Duodenal mucosa (tissue), 2 donors: ENCODE data around the gene FAM118A.
A peak's percentile ranks its signal among the peaks of the same experiment; 100 is the strongest.
"Not testable (repeated sequence)": the region's sequence is repeated elsewhere in the genome, so short reads cannot be mapped to it uniquely, and the experiment has no call there.

ENCODE experiments used
- H3K27ac ChIP-seq: one replicate; pipeline ENCODE4 v1.7.0; 2013; ENCODE audit warnings: low read depth, low read length
- H3K27me3 ChIP-seq, 2 donors: one replicate each; pipeline ENCODE4 v1.7.0; 2013; ENCODE audit warnings: low read length in 2 of 2, control low read depth in 1 of 2; ENCODE audit not compliant: insufficient read depth in 2 of 2, control insufficient read depth in 1 of 2
- H3K36me3 ChIP-seq, 2 donors: one replicate each; pipeline ENCODE4 v1.7.0; 2013; ENCODE audit warnings: low read length in 2 of 2, control low read depth in 1 of 2; ENCODE audit not compliant: insufficient read depth in 2 of 2, control insufficient read depth in 1 of 2
- H3K4me1 ChIP-seq, 2 donors: one replicate each; pipeline ENCODE4 v1.7.0; 2013; ENCODE audit warnings: low read length in 2 of 2, control low read depth in 1 of 2; ENCODE audit not compliant: insufficient read depth in 2 of 2, control insufficient read depth in 1 of 2
- H3K4me3 ChIP-seq, 2 donors: one replicate each; pipeline ENCODE4 v1.7.0; 2013; ENCODE audit warnings: low read length in 2 of 2, low read depth in 1 of 2
- H3K9ac ChIP-seq, 2 donors: one replicate each; pipeline ENCODE4 v1.7.0; 2013; ENCODE audit warnings: low read length in 2 of 2, low read depth in 1 of 2
- H3K9me3 ChIP-seq, 2 donors: one replicate each; pipeline ENCODE4 v1.7.0; 2013; ENCODE audit warnings: low read length in 2 of 2, control low read depth in 1 of 2; ENCODE audit not compliant: control insufficient read depth in 1 of 2

Gene FAM118A

DNA sequence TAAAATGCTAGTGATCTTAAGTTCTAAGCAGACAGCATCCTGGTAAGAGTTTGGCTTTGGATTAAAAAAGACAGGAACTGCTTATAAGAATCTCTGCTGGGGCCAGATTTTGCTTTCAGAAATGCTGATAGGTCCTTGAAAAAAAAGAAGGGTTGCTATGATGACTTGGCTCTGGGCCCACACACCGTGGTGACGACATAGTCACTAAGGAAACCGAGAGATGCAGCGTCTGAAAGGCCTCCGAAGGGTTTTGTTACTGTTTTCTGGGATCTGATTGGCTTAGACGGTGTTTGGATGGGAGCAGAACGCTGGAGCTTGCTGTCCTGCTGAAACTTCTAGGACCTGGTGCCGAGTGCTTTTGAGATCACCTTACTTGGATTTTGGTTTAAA is 8.4 kb downstream of the FAM118A start:
- H3K9ac ChIP-seq = peak overlapping the region; percentile 34 to 48
- peak overlapping the region; percentile 2 to 25 for H3K4me3 ChIP-seq
- H3K9me3 ChIP-seq = no peaks in the 10 kb centered on the region
- H3K27ac ChIP-seq = peak overlapping the region; percentile 82
- H3K27me3 ChIP-seq = no peaks in the 10 kb centered on the region
- peaks cover 19 to 33% of the 10 kb centered on the region in 2 donors for H3K4me1 ChIP-seq
- peaks cover under 1 to 9% of the 10 kb centered on the region in 2 donors for H3K36me3 ChIP-seq

DNA sequence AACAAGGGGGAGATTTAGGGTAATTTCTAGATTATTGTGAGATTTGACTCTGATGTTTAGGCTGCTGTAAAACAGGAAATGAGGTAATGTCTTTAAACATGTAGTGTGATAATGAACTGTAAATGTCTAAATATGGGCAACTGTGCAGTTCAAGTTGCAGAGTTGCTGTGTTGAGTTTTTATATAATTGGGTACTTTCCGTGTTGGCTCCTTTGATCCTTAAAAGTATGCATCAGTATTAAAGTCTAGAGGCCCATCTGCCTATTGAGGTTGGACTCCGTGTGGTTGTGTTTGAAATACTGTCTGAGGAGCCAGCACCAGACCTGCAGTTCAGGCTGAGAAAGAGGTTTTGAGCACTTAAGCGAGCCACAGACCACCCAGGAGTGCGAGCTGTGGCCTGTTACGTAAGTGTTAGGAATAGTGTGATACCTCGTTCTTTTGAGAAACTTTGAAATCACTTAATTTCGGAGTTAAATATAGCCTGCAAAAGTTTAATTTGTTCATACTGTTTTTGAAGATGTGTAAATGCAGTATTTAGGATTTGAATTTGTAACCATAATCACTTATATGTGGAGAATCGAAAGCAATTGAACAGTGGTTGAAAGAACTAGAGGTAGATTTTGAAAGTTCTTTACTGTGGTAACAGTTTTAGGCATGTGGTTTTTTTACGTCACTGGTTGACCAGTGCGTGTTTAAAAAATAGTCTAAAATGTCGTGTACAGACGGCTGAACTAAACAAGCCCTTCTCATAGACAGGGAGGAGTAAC is 9.0 kb downstream of the FAM118A start:
- Histone ChIP-seq H3K36me3 (peaks cover 6 to 15% of the 10 kb centered on the region in 2 donors), H3K4me3 (peak overlapping the region; percentile 2 to 25), H3K9ac (peak overlapping the region; percentile 34 to 48), H3K27ac (peak overlapping the region; percentile 82), H3K9me3 (no peaks in the 10 kb centered on the region), H3K27me3 (no peaks in the 10 kb centered on the region), H3K4me1 (peaks cover 19 to 33% of the 10 kb centered on the region in 2 donors)

DNA sequence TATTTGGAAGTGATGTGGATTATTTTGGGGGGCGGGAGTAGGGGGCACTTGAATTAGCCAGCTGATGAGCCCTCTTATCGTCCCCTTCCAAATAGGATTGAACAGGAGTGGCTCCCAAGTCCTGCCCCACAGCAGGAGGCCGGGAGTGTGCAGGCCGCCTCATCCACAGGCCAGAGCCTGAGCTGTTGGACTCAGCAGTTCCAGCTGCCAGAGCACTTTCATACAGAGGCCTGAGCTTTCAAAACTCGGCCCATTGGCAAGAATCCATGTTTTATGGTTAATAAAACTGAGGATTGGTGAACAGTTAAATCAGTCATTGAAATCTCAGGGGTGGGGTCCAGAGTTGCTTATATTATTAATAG is 9.6 kb downstream of the FAM118A start:
- H3K36me3 ChIP-seq = peaks cover 11 to 21% of the 10 kb centered on the region in 2 donors
- no peaks in the 10 kb centered on the region for H3K27me3 ChIP-seq
- no peak overlapping the region for H3K4me3 ChIP-seq
- H3K9ac ChIP-seq = peak overlapping the region; percentile 34 to 48
- H3K4me1 ChIP-seq = peaks cover 19 to 28% of the 10 kb centered on the region in 2 donors
- H3K9me3 ChIP-seq = no peaks in the 10 kb centered on the region
- peak overlapping the region; percentile 82 for H3K27ac ChIP-seq

DNA sequence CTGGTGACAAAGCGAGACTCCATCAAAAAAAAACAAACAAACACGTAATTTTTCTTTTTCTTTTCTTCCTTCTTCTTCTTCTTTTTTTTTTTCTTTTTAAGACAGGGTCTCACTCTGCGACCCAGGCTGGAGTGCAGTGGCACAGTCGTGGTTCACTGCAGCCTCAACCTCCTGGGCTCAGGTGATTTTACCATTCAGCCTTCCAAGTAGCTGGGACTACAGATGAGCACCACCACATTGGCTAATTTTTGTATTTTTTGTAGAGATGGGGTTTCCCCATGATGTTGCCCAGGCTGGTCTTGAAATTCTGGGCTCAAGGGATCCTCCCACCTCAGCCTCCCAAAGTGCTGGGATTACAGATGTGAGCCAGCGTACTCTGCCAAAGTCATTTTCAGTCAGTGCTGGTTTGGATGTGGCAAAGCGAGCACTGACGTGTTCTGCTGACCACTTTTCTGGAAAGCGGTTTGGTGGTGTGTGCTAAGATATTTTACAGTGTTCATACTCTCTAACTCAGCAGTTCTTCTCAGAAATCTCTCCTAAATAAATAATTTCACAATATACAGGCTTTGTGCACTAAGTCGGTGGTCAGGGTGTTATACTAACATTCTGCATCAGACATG is 10.7 kb downstream of the FAM118A start:
- Histone ChIP-seq H3K4me3 (no peak overlapping the region), H3K27me3 (no peaks in the 10 kb centered on the region), H3K4me1 (peaks cover 19 to 28% of the 10 kb centered on the region in 2 donors), H3K9me3 (no peaks in the 10 kb centered on the region), H3K27ac (no peak overlapping the region), H3K36me3 (peaks cover 13 to 24% of the 10 kb centered on the region in 2 donors), H3K9ac (no peak overlapping the region)

DNA sequence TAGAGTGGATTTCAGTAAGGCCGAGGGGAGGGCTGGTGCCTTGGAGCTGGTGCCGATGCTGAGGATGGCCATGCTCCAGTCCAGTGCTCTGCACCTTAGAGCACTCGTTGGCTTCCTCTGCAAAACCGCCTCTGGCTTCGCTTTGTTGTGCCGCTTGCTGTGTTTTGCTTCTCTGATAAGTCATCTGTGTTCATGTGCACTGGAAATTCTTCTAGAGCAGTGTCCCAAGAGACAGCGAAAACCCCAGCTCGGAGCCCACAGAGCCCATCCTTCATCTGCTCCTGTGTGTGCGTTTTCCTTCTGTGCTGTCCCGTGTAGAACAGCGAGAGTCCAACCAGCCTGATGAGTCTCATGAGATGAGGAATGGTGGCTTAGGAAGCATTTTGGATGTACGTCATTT is 12.1 kb downstream of the FAM118A start:
- Histone ChIP-seq H3K36me3 (peaks cover 13 to 33% of the 10 kb centered on the region in 2 donors), H3K4me1 (peaks cover 19 to 28% of the 10 kb centered on the region in 2 donors)

DNA sequence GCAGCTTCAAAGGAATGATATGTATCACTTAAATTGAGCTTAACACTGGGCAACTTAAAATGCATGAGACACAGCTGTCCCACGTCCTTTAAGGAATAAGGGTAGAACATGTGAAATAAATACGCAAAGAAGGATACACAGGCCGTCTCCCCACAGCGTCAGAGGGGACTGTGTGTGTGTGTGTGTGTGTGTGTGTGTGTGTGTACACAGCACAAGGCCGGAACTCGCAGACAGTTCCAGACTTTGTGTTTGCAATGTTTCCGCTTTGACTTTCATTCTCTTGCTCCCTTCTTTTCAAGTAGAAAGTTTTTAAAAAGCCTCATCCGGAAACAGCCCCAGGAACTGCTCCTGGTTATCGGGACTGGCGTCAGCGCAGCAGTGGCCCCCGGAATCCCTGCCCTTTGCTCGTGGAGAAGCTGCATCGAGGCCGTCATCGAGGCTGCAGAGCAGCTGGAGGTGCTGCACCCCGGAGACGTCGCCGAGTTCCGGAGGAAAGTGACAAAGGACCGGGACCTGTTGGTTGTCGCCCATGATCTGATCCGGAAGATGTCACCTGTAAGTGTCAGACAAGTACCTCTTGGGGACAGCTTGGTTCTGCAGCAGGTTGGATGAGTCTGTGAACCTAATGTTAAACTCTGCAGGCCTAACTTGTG is 13.3 kb downstream of the FAM118A start:
- Histone ChIP-seq H3K27ac (no peak overlapping the region), H3K36me3 (peaks cover 13 to 41% of the 10 kb centered on the region in 2 donors), H3K4me3 (no peak overlapping the region), H3K9me3 (no peaks in the 10 kb centered on the region), H3K4me1 (peaks cover 13 to 22% of the 10 kb centered on the region in 2 donors), H3K9ac (no peak overlapping the region), H3K27me3 (no peaks in the 10 kb centered on the region)

More for the DNA sequence above, 12.1 kb downstream of the FAM118A start:
- Histone ChIP-seq H3K4me3 (no peak overlapping the region), H3K27me3 (no peaks in the 10 kb centered on the region), H3K9ac (no peak overlapping the region), H3K27ac (no peak overlapping the region), H3K9me3 (no peaks in the 10 kb centered on the region)

DNA sequence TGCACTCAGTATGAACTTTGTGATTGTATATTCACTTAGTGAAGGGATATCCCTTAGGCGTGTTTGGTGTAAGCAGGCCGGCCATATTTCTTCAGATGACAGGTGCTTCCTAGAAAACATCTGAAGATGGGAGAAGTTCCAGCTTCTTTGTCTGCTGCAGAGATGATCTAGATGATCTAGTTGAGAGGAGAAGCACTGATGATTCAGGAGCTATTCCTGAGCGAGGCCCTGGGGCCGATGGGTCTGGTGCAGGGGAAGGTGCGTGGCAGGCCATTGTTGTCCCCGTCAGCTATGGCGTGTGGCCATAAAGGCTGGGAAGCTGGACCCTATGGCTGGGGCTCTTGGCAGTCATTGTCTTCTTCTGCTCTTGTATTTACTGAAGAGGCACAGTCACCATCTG is 14.0 kb downstream of the FAM118A start:
- no peak overlapping the region for H3K4me3 ChIP-seq
- peaks cover 13 to 46% of the 10 kb centered on the region in 2 donors for H3K36me3 ChIP-seq
- H3K27me3 ChIP-seq = no peaks in the 10 kb centered on the region
- H3K9me3 ChIP-seq = no peaks in the 10 kb centered on the region
- no peak overlapping the region for H3K27ac ChIP-seq
- H3K4me1 ChIP-seq = peaks cover 6 to 15% of the 10 kb centered on the region in 2 donors
- H3K9ac ChIP-seq = no peak overlapping the region

DNA sequence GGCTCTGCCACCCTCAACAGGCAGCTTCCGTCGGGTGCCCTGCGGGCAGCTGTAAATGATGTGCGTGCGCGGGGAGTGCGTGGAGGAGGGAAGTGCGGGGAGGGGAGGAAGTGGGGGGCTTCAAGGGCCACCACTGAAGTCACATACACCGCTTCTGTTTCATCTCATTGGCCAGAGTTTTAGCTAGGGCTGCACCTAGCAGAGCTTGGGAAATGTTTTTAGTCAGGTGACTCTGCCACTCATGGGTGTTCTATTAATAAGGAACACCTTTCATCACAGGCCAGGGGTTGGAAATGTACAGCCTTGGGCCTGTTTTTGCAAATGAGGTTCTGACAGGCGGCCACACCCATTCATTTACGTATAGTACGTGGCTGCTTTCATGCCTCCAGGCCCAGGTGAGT is 14.6 kb downstream of the FAM118A start:
- Histone ChIP-seq H3K4me1 (peaks cover 1 to 9% of the 10 kb centered on the region in 2 donors), H3K9ac (no peak overlapping the region), H3K4me3 (no peak overlapping the region), H3K9me3 (no peaks in the 10 kb centered on the region), H3K27ac (no peak overlapping the region), H3K36me3 (peaks cover 13 to 49% of the 10 kb centered on the region in 2 donors), H3K27me3 (no peaks in the 10 kb centered on the region)

DNA sequence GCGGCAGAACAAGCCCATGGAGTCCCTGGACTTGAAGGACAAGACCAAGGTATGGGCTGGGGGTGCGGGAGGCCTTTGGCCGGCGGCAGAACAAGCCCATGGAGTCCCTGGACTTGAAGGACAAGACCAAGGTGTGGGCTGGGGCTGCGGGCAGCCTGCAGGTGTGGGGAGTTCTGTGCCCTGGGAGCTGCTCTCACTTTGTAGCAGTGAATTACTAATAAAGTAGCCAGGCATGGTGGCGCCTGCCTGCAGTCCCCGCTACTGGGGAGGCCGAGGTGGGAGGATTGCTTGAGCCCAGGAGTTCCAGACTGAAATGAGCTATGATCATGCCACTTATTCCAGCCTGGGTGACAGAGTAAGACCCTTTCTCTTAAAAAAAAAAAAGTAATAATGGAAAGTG is 18.5 kb downstream of the FAM118A start:
- not testable (repeated sequence) for H3K27ac ChIP-seq, H3K4me1 ChIP-seq, H3K27me3 ChIP-seq, H3K9ac ChIP-seq, H3K4me3 ChIP-seq, H3K9me3 ChIP-seq
- peaks cover 12 to 64% of the 10 kb centered on the region in 2 donors for H3K36me3 ChIP-seq
